GM12801 (cell line): ENCODE measurements around the gene MAPK10.

ENCODE experiments used
- TF ChIP-seq, protein P1 (sequence below): IDR thresholded peaks from one replicate; pipeline ENCODE4 v1.5.1; 2011; ENCODE audit warnings: control low read depth; ENCODE audit not compliant: insufficient read length; ENCODE audit errors: extremely low read depth

MAPK10 gene

DNA sequence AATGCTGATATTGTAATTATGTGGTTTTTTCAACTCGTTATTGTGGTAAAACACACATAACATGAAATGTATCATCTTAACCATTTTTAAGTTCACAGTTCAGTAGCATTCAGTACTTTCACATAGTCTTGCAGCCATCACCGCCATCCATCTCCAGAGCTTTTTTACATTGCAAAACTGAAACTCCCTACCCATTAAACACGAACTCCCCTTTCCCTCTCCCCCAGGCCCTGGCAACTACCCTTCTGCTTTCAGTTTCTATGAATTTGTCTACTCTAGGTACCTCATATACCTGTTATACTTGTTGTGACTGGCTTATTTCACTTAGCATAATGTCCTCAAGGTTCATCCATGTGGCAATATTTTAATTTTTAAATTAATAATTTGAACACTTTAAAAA is 380.6 kb downstream of the MAPK10 start:
- TF ChIP-seq, protein P1, sequence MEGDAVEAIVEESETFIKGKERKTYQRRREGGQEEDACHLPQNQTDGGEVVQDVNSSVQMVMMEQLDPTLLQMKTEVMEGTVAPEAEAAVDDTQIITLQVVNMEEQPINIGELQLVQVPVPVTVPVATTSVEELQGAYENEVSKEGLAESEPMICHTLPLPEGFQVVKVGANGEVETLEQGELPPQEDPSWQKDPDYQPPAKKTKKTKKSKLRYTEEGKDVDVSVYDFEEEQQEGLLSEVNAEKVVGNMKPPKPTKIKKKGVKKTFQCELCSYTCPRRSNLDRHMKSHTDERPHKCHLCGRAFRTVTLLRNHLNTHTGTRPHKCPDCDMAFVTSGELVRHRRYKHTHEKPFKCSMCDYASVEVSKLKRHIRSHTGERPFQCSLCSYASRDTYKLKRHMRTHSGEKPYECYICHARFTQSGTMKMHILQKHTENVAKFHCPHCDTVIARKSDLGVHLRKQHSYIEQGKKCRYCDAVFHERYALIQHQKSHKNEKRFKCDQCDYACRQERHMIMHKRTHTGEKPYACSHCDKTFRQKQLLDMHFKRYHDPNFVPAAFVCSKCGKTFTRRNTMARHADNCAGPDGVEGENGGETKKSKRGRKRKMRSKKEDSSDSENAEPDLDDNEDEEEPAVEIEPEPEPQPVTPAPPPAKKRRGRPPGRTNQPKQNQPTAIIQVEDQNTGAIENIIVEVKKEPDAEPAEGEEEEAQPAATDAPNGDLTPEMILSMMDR: no peak

DNA sequence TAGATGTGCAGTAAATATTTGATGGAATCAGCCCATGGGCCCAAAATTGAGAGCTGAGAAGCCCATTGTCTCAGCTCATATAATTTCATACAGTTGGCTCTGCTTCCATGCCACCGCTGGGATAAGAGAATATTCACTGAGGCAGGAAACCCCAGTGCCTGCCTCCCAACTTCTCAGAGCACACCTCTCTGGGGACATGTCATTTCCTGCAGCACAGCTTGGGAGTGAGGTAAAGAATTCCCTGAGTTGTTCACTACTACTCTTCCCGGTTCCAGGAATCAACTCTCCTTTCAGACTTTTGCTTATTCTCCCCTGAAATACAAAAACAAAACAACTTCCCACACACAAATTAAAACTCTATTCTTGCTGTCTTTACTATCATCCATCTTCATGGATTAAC is 389.3 kb downstream of the MAPK10 start:
- TF ChIP-seq, protein P1: no peak

DNA sequence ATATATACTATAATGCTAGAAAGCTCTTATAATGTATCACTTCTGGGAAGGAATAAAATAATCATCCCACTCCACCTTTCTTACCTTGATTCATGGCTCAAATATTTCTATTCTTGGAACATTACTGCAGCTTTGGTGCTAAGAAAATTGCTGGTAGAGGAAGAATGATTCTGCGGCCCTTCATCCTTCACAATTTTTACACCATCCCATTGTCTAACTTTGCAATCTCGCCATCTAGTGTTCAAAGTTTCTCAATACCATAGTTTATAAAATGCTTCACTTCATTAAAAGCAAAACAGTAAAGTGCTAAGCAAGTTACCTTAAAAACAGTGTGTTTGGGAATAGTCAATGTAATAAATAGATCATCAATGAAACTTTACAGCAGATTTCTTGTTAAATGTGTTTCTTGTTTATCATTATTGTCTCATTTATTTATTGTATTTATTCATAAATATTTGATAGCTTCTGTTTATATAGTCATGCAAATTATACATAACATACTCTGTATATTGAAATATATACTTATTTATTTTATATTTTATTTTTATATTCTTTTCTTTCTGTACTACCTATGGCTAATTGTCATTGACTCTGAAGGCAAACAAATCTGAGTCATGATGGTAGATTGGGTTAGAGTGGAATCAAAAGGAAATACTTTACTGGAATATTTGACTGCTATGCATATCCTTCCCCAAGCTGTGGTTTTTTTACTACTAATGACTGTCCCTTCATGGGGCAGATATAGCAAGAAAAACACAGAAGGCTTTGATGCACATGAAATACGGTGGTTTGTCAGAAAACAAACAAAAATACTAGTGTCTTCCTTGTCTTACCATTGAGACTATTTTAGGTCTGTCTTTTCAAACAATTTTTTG is 390.7 kb downstream of the MAPK10 start:
- TF ChIP-seq, protein P1: no peak

DNA sequence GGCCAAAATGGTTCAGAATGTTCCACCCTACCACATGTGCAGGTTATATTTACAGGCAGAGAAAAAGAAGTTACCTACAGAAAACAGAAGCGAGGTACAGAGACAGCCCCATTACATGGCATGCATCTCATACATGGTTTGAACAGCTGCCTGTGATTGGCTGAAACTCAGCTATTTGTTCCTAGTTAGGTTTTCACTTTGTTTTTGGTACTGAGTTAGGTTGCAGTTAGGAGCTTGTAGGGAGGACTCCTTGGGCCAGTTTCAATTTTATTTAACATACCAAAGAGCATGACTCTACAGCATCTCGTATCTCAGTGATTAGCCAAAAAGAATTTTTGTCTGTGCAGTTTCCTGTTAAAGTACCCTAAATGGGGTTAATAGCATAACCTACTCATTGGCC is 392.0 kb downstream of the MAPK10 start:
- TF ChIP-seq, protein P1: no peak

DNA sequence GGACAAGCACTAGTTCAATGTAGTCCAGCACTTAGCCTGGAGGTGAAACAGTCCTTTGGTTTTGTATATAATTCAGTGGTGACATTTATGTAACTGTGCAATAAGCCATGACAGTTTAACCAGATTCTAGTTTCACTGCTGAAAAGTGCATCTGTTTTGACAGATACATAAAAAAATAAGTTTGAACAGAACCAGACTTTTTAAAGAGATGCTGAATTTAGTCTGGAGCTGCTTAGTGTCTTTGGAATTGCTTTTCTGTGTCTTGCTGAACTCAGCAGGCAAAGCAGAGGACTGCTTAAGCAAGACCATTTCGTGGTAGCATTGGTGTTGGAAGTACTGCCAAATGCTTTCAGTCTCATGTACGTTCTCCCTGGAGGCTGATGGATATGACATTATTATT is 393.5 kb downstream of the MAPK10 start:
- TF ChIP-seq, protein P1: no peak

DNA sequence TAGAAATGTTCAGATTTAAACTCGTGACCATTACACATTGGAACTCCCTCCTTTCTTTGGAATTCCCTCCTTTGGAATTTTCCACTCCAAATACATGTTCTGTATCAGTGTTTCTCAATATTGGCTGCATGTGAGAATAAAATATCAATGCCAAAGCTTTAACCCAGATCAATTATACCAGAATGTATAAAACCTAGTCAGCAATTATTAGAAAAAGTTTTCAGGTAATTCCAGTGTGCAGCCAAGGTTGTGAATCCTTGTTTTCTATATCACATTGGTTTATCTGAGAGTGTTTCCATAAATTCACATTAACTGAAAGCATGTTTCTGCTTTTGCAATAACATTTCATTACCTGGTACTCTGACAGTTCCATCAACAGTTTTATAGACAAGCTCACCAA is 394.3 kb downstream of the MAPK10 start:
- TF ChIP-seq, protein P1: no peak

DNA sequence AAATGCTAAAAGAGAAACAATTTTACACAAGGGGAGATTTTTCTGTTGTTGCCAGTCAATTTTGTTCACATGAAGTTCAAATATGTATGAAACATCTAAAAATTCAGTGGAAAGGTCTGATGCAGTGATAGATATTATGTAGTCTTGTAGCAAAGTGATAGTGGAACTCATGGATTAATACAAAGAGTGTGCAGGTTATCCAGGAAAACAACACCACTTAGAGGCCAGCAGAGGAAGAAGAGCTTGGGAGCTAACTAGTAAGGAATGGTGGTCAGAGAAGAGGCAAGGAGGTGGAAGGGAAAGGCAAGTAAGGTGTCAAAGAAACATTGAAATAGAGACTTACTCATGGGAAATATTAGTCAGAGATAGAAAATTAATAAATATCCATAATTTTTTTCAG is 395.6 kb downstream of the MAPK10 start:
- TF ChIP-seq, protein P1: no peak
